K562 (cell line): ENCODE data around the gene YES1. TPM values are rescaled to one million over a fixed set of nuclear protein-coding genes. Genes with fewer than 3 reads are reported as not detected.

Source experiments
- FOXK2 ChIP-seq, 2 experiments: fragments of 450-650 bp; IDR thresholded peaks in 1 of 2; conservative IDR thresholded peaks in 1 of 2; 2 replicates each; pipeline ENCODE4 v1.6.1; 2016; ENCODE audit warnings: low read depth in 2 of 2, mild to moderate bottlenecking in 1 of 2
- GABPB2 ChIP-seq: fragments of 250-450 bp; sonication (Bioruptor Pico); conservative IDR thresholded peaks from 2 replicates; pipeline ENCODE4 v1.5.1; 2021; ENCODE audit warnings: mild to moderate bottlenecking
- GATAD2A ChIP-seq: fragments of 450-650 bp; IDR thresholded peaks from 2 replicates; pipeline ENCODE4 v1.6.1; 2017
- HDAC8 ChIP-seq: fragments of 450-650 bp; IDR thresholded peaks from 2 replicates; pipeline ENCODE4 v1.6.1; 2016; ENCODE audit warnings: mild to moderate bottlenecking, missing genetic modification characterization, moderate library complexity, missing compliant biosample characterization
- KDM5B ChIP-seq: fragments of 200-600 bp; sonication (generic); IDR thresholded peaks from 2 replicates; pipeline ENCODE4 v1.6.1; 2012; ENCODE audit warnings: low read depth, mild to moderate bottlenecking, moderate library complexity, low read length, control low read depth, inconsistent platforms; ENCODE audit not compliant: insufficient replicate concordance
- L3MBTL2 ChIP-seq: fragments of 450-650 bp; IDR thresholded peaks from 2 replicates; pipeline ENCODE4 v1.6.1; 2016; ENCODE audit warnings: mild to moderate bottlenecking, moderate library complexity
- SAFB2 ChIP-seq: fragments of 200-400 bp; formaldehyde crosslinking; IDR thresholded peaks from 2 replicates; pipeline ENCODE4 v1.6.1; 2018; ENCODE audit warnings: borderline replicate concordance, low read length, low read depth, moderate library complexity; ENCODE audit not compliant: severe bottlenecking
- SMARCE1 ChIP-seq: fragments of 450-650 bp; IDR thresholded peaks from 2 replicates; pipeline ENCODE4 v1.7.1; 2016; ENCODE audit warnings: mild to moderate bottlenecking
- SMC3 ChIP-seq: conservative IDR thresholded peaks from 2 replicates; pipeline ENCODE4 v1.6.1; 2011; ENCODE audit warnings: low read depth, low read length, improper control_type of control experiment; ENCODE audit not compliant: insufficient read depth
- ZBTB1 ChIP-seq: sonication (generic); formaldehyde crosslinking; IDR thresholded peaks from 2 replicates; pipeline ENCODE4 v1.8.1; 2023; ENCODE audit warnings: missing genetic modification reagents, low read depth, mild to moderate bottlenecking, borderline replicate concordance
- ZNF507 ChIP-seq: conservative IDR thresholded peaks from 2 replicates; pipeline ENCODE4 v1.6.1; 2017; ENCODE audit warnings: missing genetic modification characterization, missing compliant biosample characterization
- ZNF695 ChIP-seq: fragments of 450-650 bp; formaldehyde crosslinking; IDR thresholded peaks from 2 replicates; pipeline ENCODE4 v1.4.0; 2020; ENCODE audit warnings: mild to moderate bottlenecking, moderate library complexity
- ZNF778 ChIP-seq: fragments of 450-650 bp; formaldehyde crosslinking; IDR thresholded peaks from 2 replicates; pipeline ENCODE4 v1.4.0; 2020; ENCODE audit warnings: mild to moderate bottlenecking, moderate library complexity
- ZNF830 ChIP-seq: fragments of 250-450 bp; sonication (Bioruptor Pico); IDR thresholded peaks from 2 replicates; pipeline ENCODE4 v1.5.0; 2021; ENCODE audit warnings: mild to moderate bottlenecking
- polyA plus RNA-seq, 8 experiments: library from polyadenylated mRNA; depleted of rRNA in 4 of 8; stranded (reverse) in 5 of 8; unstranded in 3 of 8; fragments of >200 nt; fragmentation: Nextera tagmentation in 2 of 8; fragmentation: Illumina TruSeq in 1 of 8; extraction: Ambion mirVana in 2 of 8; extraction: Trizol in 1 of 8; gene quantifications; 2 replicates each; pipeline versions ENCODE4 v1.2.1 to v1.2.3, GENCODE V29; 2011 to 2014; ENCODE audit warnings: inconsistent platforms in 1 of 8, missing spikeins in 1 of 8
- total RNA-seq, 7 experiments: library from RNA; depleted of rRNA in 6 of 7; stranded (reverse); fragments of >200 nt in 6 of 7; fragmentation: Illumina TruSeq in 2 of 7; extraction: Trizol in 2 of 7; gene quantifications; 2 replicates each; pipeline versions ENCODE4 v1.2.1 to v1.2.3, GENCODE V29; 2011 to 2021; ENCODE audit warnings: low replicate concordance in 1 of 7
- TF ChIP-seq, protein P1 (sequence below): IDR thresholded peaks from 2 replicates; pipeline ENCODE4 v1.6.1; 2016; ENCODE audit warnings: missing genetic modification characterization, missing compliant biosample characterization
- TF ChIP-seq, protein P2 (sequence below): fragments of 250-450 bp; sonication (Bioruptor Pico); IDR thresholded peaks from 2 replicates; pipeline ENCODE4 v1.8.0; 2022; ENCODE audit warnings: inconsistent platforms, mild to moderate bottlenecking, moderate library complexity, borderline replicate concordance
- TF ChIP-seq, protein P3 (sequence below): sonication (generic); formaldehyde crosslinking; IDR thresholded peaks from 2 replicates; pipeline ENCODE4 v1.5.0; 2020; ENCODE audit warnings: missing genetic modification reagents
- TF ChIP-seq, protein P4 (sequence below): IDR thresholded peaks from 2 replicates; pipeline ENCODE4 v1.6.1; 2011; ENCODE audit warnings: borderline replicate concordance, low read depth, mild to moderate bottlenecking, moderate library complexity, low read length; ENCODE audit not compliant: insufficient read depth, poor library complexity, severe bottlenecking
- TF ChIP-seq, protein P5 (sequence below): fragments of 250-450 bp; sonication (Bioruptor Pico); IDR thresholded peaks from 2 replicates; pipeline ENCODE4 v1.4.0; 2020; ENCODE audit warnings: mild to moderate bottlenecking

The YES1 gene
- total and polyA plus RNA-seq, 9 of the 15 experiments (the other 6 are each of a cell fraction or from before 2014, with no cell fraction given), result 37.2 to 115 (median 77.7) TPM

DNA sequence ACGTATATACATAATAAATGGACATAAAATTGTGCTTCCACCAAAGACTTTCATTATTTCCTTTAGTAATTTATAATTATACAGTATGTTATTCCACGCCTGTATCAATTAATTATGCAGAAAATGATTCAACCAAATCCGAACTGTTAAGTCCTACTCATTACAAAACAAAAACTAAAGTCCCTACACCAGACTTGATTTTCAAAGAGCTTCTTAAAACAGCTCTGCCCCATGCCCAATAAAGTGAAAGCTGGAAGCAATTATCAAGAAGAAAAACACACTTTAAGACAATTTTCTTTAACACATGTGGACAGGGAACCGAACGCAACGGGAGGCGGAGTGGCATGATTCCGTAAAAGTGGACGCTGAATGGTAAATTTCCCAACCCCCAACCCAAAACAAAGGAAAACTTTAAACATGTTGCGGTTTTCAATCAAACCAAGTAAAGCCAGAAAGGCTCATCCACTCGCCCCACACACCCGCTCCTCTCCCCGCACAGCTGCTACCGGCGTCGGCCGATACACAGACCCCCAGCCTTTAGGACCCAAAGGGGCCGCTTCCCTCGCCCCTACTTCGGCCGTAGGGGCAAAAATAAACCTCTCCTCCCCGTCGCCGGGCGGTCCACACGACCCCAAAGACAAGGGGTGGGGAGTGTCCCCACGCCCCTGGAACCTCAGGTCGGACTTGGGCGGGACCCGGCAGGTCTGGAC, 705 bp downstream of the YES1 start (continued):
- TF ChIP-seq SAFB2, result no peak
- no peak for TF ChIP-seq HDAC8 (tag)
- TF ChIP-seq, protein P1, sequence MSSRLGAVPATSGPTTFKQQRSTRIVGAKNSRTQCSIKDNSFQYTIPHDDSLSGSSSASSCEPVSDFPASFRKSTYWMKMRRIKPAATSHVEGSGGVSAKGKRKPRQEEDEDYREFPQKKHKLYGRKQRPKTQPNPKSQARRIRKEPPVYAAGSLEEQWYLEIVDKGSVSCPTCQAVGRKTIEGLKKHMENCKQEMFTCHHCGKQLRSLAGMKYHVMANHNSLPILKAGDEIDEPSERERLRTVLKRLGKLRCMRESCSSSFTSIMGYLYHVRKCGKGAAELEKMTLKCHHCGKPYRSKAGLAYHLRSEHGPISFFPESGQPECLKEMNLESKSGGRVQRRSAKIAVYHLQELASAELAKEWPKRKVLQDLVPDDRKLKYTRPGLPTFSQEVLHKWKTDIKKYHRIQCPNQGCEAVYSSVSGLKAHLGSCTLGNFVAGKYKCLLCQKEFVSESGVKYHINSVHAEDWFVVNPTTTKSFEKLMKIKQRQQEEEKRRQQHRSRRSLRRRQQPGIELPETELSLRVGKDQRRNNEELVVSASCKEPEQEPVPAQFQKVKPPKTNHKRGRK (tag), result no peak
- TF ChIP-seq ZNF778 (CRISPR knock-in tag), result no peak
- TF ChIP-seq, protein P2, sequence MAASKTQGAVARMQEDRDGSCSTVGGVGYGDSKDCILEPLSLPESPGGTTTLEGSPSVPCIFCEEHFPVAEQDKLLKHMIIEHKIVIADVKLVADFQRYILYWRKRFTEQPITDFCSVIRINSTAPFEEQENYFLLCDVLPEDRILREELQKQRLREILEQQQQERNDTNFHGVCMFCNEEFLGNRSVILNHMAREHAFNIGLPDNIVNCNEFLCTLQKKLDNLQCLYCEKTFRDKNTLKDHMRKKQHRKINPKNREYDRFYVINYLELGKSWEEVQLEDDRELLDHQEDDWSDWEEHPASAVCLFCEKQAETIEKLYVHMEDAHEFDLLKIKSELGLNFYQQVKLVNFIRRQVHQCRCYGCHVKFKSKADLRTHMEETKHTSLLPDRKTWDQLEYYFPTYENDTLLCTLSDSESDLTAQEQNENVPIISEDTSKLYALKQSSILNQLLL (CRISPR knock-in tag), result no peak
- TF ChIP-seq, protein P3, sequence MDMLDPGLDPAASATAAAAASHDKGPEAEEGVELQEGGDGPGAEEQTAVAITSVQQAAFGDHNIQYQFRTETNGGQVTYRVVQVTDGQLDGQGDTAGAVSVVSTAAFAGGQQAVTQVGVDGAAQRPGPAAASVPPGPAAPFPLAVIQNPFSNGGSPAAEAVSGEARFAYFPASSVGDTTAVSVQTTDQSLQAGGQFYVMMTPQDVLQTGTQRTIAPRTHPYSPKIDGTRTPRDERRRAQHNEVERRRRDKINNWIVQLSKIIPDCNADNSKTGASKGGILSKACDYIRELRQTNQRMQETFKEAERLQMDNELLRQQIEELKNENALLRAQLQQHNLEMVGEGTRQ (CRISPR knock-in tag), result no peak
- 0 out of 4 replicates have a peak, but pooled peaks of 1 of the 2 experiments have one; percentile 7 for TF ChIP-seq FOXK2 (conservative IDR thresholded peaks at IDR 0.05 in 1 of 2, IDR thresholded peaks at IDR 0.05 in 1 of 2; ENCODE audit: low read depth in 2 of 2)
- no peak for TF ChIP-seq SMC3
- TF ChIP-seq, protein P4, sequence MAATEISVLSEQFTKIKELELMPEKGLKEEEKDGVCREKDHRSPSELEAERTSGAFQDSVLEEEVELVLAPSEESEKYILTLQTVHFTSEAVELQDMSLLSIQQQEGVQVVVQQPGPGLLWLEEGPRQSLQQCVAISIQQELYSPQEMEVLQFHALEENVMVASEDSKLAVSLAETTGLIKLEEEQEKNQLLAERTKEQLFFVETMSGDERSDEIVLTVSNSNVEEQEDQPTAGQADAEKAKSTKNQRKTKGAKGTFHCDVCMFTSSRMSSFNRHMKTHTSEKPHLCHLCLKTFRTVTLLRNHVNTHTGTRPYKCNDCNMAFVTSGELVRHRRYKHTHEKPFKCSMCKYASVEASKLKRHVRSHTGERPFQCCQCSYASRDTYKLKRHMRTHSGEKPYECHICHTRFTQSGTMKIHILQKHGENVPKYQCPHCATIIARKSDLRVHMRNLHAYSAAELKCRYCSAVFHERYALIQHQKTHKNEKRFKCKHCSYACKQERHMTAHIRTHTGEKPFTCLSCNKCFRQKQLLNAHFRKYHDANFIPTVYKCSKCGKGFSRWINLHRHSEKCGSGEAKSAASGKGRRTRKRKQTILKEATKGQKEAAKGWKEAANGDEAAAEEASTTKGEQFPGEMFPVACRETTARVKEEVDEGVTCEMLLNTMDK, result no peak
- TF ChIP-seq, protein P5, sequence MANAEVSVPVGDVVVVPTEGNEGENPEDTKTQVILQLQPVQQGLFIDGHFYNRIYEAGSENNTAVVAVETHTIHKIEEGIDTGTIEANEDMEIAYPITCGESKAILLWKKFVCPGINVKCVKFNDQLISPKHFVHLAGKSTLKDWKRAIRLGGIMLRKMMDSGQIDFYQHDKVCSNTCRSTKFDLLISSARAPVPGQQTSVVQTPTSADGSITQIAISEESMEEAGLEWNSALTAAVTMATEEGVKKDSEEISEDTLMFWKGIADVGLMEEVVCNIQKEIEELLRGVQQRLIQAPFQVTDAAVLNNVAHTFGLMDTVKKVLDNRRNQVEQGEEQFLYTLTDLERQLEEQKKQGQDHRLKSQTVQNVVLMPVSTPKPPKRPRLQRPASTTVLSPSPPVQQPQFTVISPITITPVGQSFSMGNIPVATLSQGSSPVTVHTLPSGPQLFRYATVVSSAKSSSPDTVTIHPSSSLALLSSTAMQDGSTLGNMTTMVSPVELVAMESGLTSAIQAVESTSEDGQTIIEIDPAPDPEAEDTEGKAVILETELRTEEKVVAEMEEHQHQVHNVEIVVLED (CRISPR knock-in tag), result no peak
- peak; percentile 42 for TF ChIP-seq ZBTB1 (CRISPR knock-in tag)
- TF ChIP-seq ZNF830 (CRISPR knock-in tag), result no peak
- 0 out of 2 replicates have a peak, but pooled peaks have one; percentile 37 for TF ChIP-seq SMARCE1
- TF ChIP-seq GATAD2A, result no peak
- no peak for TF ChIP-seq ZNF695 (CRISPR knock-in tag)
- TF ChIP-seq L3MBTL2, result no peak
- TF ChIP-seq GABPB2 (CRISPR knock-in tag), result no peak
- peak; percentile 46 for TF ChIP-seq KDM5B
- no peak for TF ChIP-seq ZNF507 (tag)
